ENCODE measurements around the gene RERE.

Gene RERE

DNA sequence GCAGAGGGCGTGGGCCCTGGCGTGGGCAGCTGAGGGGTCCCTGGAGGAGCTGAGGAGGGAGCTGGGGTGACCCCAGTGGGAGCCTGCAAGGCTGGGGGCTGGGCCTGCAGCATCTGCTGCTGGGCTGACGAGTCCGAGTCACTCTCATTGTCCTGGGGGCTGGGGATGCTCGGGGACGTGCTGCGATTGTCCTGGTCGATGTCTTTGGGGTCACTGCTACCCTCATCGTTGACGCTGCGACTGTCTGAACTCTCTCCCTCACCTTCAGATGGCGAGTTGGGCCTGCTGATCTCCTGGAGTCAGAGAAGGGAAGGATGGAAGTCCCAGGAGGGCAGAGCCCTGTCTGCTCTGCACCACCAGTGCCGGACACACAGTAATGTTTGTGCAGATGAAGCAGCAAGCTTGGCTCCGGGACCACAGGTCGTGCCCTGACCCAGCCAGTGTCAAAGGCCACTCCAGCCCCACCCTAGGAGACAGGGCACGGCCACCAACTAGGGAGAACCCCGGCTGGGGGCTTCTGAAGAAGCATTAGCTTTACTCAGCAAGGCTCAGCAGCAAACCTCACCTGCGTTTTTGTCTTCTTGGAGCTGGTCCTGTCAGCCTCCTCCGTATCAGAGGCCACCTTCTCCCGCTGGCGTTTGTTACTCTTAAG lies 456.1 kb downstream of the RERE start:
- Histone ChIP-seq H3K9me3 (ENCODE audit: low read length) (no peaks in the 10 kb centered on the region), H3K4me1 (ENCODE audit: insufficient read depth, low read length) (no peaks in the 10 kb centered on the region), H3K27me3 (ENCODE audit: insufficient read depth, low read length) (no peaks in the 10 kb centered on the region), H3K36me3 (ENCODE audit: insufficient read depth, low read length) (peaks cover 92% of the 10 kb centered on the region), H3K4me3 (ENCODE audit: low read length) (no peak overlapping the region), H2AFZ (ENCODE audit: low read depth, low read length) (no peak overlapping the region)

DNA sequence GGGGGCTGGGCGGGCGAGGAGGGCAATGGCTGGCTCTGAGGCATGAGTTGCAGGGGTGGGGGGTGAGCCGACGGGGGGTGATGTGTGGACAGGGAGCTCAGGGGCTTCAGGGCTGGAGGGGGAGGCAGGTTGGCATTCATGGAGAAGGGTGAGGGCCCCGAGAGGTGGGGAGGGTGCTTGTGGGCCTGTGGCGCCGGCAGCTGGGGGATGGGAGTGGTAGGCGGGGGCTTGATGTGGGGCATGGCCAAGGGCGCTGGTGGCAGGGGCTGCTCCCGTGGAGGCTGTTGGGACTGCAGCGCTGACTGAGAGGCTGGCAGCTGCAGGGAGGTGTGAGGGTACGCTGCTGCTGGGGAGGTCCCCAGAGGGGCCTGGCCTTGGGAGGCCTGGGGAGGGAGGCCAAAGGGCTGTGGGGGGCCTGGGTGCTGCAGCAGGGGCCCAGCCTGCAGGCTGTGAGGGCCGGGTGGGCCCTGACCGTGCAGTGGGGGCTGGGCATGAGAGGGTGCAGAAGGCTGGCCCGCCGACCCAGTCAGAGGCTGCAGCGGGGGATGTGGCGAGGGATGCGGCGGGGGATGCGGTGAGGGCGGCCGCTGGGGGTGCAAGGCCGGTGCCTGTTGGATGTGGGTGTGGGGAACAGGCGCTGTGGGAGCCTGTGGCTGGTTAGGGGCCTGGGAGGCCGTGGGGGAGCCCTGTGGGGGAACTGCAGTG lies 456.8 kb downstream of the RERE start:
- no peaks in the 10 kb centered on the region for H3K9me3 ChIP-seq (ENCODE audit: low read length)
- no peaks in the 10 kb centered on the region for H3K4me1 ChIP-seq (ENCODE audit: insufficient read depth, low read length)
- H2AFZ ChIP-seq (ENCODE audit: low read depth, low read length), result no peak overlapping the region
- H3K27me3 ChIP-seq (ENCODE audit: insufficient read depth, low read length), result no peaks in the 10 kb centered on the region
- H3K4me3 ChIP-seq (ENCODE audit: low read length), result no peak overlapping the region
- H3K36me3 ChIP-seq (ENCODE audit: insufficient read depth, low read length), result peaks cover 92% of the 10 kb centered on the region

DNA sequence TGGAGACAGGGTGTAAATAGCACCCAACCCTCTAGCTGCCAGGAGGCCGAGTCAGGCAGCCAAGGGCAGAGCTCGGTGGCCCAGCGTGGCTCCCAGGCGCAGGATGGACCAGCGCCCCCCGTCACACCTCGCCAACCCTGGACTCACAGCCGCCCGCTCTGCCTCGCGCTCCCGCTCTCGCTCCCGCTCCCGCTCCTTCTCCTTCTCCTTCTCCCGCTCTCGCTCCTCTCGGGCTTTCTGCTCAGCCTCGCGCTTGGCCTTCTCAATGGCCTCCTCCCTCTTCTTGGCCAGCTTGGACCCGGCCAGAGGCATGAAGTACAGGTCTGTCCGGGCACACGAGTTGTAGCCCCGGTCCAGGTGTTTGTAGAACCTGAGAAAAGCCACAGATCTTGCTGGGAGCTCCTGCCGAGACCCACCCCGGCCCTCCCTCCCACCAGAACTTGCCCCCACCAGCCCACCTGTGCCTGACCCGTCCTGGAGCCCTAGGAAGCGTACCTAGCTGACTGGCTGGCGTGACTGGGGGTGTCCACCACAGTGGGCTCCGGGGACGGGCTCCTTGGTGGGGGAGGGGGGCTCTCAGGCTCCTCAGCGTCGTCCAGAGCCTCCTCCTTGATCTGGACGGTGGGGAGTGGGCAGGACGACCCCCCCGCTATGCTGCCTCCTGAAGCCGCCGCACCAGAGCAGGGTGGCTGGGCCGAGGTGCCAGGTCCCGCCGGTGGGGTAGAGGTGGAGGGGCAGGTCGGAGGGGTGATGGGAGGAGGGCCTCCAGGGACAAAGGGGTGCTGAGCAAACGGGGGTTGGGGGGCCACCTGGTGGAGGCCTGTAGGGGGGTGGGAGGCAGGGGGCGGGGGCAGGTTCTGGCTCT lies 457.6 kb downstream of the RERE start:
- H3K4me3 ChIP-seq (ENCODE audit: low read length), result no peak overlapping the region
- no peaks in the 10 kb centered on the region for H3K27me3 ChIP-seq (ENCODE audit: insufficient read depth, low read length)
- H3K9me3 ChIP-seq (ENCODE audit: low read length), result no peaks in the 10 kb centered on the region
- H3K36me3 ChIP-seq (ENCODE audit: insufficient read depth, low read length), result peaks cover 92% of the 10 kb centered on the region
- no peak overlapping the region for H2AFZ ChIP-seq (ENCODE audit: low read depth, low read length)
- no peaks in the 10 kb centered on the region for H3K4me1 ChIP-seq (ENCODE audit: insufficient read depth, low read length)

DNA sequence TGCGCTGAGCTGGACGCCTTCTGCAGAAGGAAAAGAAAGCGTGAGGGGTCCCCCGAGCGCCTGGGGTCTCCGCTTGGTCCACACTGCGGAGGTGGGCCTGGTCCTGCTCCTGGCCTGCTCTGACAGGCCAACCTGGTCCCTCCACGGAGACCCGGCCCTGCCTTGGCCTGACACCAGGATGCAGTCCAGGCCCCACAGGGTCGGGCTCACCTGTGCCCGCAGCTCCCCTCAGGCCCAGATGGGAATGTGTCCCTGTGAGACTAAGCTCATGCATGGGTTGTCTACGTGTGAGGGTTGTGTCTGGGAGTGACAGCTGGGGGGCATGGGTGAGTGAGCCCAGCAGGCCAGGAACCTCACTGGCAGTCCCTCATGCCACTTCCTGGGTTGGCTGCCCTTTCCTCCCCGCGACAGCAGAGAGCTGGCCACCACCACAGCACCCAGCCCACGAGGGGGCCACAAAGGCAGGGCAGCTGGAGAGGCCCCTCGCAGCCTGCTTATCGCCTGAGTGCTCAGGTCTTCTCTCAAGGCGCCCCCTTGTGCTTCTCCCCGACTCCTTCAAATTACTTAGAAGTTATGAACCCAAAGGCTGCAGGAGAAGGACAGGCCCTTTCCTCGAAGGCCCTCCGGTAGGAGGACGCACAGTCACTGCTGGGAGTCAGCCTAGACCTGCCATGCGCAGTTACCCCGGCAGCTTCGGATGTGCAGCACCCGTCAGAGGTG lies 458.4 kb downstream of the RERE start:
- Histone ChIP-seq H3K36me3 (ENCODE audit: insufficient read depth, low read length) (peaks cover 87% of the 10 kb centered on the region), H3K27me3 (ENCODE audit: insufficient read depth, low read length) (no peaks in the 10 kb centered on the region), H3K9me3 (ENCODE audit: low read length) (no peaks in the 10 kb centered on the region), H2AFZ (ENCODE audit: low read depth, low read length) (no peak overlapping the region), H3K4me1 (ENCODE audit: insufficient read depth, low read length) (no peaks in the 10 kb centered on the region), H3K4me3 (ENCODE audit: low read length) (no peak overlapping the region)

DNA sequence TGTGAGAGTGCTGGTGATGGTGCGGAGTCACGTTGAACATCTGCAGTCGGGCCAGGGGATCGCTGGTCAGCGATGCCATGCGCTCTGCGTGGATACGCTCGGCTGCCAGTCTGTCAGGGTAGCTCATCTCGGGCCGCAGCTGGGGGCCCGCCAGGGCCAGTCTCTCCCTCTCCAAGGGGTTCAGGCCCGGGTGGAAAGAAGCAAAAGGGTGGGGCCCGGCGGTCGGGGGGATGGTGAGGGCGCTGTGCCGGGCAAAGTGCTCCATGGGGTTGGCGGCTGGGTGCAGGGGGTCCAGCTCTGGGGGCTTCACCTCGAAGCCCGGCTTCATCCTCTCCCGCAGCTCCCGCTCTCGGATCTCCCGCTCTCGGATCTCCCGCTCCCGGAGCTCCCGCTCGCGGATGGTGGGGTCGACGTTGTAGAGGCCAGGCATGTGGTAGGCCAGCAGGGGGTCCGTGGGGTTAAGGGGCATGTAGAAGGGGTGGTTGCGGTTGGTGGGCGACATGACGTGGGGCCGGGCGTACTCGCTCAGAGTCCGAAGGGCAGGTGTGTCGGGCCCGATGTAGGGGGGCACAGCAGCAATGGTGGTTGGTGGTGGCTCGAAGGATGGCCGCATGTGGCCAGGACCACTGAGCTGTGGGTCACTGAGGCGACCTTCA lies 459.1 kb downstream of the RERE start:
- H3K36me3 ChIP-seq (ENCODE audit: insufficient read depth, low read length), result peaks cover 87% of the 10 kb centered on the region
- H3K9me3 ChIP-seq (ENCODE audit: low read length), result no peaks in the 10 kb centered on the region
- no peaks in the 10 kb centered on the region for H3K27me3 ChIP-seq (ENCODE audit: insufficient read depth, low read length)
- no peak overlapping the region for H3K4me3 ChIP-seq (ENCODE audit: low read length)
- H2AFZ ChIP-seq (ENCODE audit: low read depth, low read length), result no peak overlapping the region
- no peaks in the 10 kb centered on the region for H3K4me1 ChIP-seq (ENCODE audit: insufficient read depth, low read length)

DNA sequence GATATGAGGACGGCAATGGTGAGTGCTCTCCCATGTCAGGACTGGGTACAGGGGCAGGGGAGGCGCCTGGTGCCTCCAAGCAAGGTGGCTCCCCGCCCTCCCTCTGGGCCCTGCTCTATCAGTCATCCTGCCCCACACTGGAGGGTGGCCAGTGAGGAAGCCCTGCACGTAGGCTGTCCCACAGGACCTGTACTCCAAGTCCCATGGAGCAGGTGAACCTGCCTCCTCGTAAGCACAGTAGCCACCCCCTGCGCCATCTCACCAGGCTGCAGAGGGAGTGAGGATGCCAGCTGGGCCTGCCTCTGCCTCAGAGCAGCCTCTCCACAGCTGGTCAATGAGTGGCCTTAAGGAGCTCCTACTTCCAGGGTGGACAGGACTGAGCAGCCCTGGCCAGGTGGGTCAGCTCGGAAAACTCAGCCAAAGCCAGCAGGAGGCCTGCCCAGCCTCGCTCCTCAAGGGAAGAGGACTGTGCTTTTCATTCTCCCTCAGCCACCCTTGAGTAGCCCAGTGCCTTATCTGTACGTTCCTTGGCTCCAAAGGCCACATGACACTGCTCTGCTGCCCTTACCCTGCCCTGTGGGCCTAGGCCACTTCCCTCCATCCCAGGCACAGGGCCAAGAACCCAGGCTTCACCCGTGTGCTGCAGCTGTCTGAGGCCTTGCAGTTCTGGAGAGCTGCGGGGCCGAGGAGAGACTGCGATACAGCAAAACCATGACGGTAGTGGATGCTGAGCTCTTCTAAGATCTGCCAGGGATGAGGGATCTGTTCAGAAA lies 459.9 kb downstream of the RERE start:
- Histone ChIP-seq H3K4me1 (ENCODE audit: insufficient read depth, low read length) (no peaks in the 10 kb centered on the region), H3K36me3 (ENCODE audit: insufficient read depth, low read length) (peaks cover 88% of the 10 kb centered on the region), H3K9me3 (ENCODE audit: low read length) (no peaks in the 10 kb centered on the region), H2AFZ (ENCODE audit: low read depth, low read length) (no peak overlapping the region), H3K27me3 (ENCODE audit: insufficient read depth, low read length) (no peaks in the 10 kb centered on the region), H3K4me3 (ENCODE audit: low read length) (no peak overlapping the region)

DNA sequence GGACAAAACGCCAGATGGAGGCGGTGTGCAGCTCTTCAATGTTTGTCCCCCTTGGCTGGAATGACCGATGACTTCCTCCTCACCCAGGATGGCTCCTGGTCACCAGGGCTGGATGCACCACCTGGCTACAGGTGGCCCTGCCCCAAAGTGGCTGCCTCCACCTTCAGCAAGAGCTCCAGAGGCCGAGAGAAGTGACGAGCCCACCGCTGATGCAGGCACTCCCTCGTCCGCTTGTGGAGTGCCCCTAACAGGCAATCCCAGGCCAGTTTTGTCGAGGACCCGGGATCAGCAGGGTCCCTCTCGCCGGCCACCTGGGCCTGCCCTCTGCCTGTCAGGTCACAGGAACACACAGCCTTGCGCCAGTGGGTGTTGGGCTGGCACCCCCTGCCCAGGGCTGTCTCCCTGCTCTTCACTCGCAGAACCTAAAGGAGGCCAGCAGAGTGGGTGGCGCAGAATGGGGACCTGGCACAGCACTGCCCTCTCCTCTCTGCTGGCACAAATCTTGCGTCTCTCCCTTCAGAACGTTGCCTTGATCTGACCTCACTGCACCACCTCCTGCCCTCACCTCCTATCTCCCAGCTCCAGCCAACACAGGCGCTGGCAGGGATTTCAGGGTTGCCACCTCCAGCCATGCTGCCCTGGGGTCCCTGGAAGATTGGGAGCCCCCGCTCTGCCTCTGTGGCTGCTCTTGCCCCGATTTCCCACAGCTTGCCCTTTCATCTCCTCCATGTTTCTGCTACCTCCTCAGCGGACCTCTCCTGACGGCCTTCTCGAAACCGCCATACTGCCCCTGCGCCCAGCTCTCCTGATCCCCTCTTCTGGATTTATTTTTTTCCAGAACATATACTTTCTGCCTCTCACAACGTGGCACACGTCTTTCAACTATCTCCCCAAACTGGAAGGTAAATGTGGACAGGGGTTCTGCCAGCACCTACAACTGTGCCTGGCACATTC lies 460.9 kb downstream of the RERE start:
- no peaks in the 10 kb centered on the region for H3K27me3 ChIP-seq (ENCODE audit: insufficient read depth, low read length)
- H3K36me3 ChIP-seq (ENCODE audit: insufficient read depth, low read length), result peaks cover 82% of the 10 kb centered on the region
- no peak overlapping the region for H3K4me3 ChIP-seq (ENCODE audit: low read length)

DNA sequence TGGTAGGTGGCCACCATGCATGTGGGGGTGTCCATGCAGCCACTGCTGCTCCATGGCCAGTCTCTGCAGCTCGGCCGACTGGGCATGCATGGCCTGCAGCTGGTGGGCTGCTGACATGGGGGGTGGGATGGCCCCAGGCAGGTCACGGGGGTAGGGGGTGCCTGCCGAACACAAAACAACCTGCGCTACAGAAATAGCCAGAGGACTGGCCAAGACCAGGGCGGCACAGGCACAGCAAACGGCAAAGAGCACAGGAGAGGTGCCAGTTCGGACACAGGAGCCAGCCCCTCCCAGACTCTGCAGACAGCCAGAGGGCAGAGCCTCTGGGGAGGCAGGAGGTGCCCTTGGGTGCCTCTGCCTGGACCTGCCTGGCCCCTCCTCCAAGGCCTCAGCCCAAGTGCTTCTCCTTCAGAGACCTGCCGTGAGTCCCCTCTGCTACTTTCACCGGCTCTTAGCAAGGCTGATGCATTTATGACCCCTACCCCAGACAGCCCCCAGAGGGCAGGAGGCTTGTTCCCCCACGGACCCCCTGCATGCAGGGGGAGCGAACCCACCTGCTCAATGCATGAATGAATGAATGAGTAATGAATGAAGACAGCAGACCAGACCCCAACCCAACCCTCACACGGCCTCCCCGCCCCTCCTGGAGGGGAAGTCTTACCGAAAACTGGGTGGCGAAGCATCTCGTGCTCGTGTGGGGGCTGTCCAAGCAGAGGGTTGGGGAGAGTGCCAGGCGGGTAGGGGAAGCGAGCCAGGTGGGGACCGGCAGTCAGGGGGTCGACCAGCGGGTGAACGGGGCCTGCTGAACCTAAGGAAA lies 461.8 kb downstream of the RERE start:
- Histone ChIP-seq H3K9me3 (ENCODE audit: low read length) (no peaks in the 10 kb centered on the region), H3K4me1 (ENCODE audit: insufficient read depth, low read length) (no peaks in the 10 kb centered on the region), H3K36me3 (ENCODE audit: insufficient read depth, low read length) (peaks cover 75% of the 10 kb centered on the region), H2AFZ (ENCODE audit: low read depth, low read length) (no peak overlapping the region), H3K4me3 (ENCODE audit: low read length) (no peak overlapping the region), H3K27me3 (ENCODE audit: insufficient read depth, low read length) (no peaks in the 10 kb centered on the region)

More for the DNA sequence above, 460.9 kb downstream of the RERE start:
- Histone ChIP-seq H3K9me3 (ENCODE audit: low read length) (no peaks in the 10 kb centered on the region), H3K4me1 (ENCODE audit: insufficient read depth, low read length) (no peaks in the 10 kb centered on the region), H2AFZ (ENCODE audit: low read depth, low read length) (no peak overlapping the region)

DNA sequence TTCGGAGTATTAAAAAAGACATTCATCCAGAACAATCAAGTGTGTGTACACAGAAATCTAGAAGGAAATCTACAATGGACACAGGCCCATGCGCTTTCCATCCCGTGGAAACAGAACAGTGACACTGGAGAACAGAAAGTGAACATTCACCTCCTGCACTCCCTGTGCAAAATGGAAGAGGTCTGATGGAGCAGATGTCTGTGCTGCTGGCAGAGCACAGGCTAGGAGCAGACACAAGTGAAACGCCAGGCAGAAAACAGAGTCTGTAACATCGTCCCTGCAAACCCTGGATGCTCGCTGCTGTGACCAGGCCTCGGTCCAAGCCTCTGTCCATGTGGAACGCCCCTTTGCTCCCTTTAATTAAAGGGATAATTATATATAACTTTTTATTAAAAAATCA lies 463.4 kb downstream of the RERE start:
- Histone ChIP-seq H2AFZ (ENCODE audit: low read depth, low read length) (no peak overlapping the region), H3K4me3 (ENCODE audit: low read length) (no peak overlapping the region), H3K9me3 (ENCODE audit: low read length) (no peaks in the 10 kb centered on the region), H3K4me1 (ENCODE audit: insufficient read depth, low read length) (no peaks in the 10 kb centered on the region), H3K27me3 (ENCODE audit: insufficient read depth, low read length) (no peaks in the 10 kb centered on the region), H3K36me3 (ENCODE audit: insufficient read depth, low read length) (peaks cover 62% of the 10 kb centered on the region)

DNA sequence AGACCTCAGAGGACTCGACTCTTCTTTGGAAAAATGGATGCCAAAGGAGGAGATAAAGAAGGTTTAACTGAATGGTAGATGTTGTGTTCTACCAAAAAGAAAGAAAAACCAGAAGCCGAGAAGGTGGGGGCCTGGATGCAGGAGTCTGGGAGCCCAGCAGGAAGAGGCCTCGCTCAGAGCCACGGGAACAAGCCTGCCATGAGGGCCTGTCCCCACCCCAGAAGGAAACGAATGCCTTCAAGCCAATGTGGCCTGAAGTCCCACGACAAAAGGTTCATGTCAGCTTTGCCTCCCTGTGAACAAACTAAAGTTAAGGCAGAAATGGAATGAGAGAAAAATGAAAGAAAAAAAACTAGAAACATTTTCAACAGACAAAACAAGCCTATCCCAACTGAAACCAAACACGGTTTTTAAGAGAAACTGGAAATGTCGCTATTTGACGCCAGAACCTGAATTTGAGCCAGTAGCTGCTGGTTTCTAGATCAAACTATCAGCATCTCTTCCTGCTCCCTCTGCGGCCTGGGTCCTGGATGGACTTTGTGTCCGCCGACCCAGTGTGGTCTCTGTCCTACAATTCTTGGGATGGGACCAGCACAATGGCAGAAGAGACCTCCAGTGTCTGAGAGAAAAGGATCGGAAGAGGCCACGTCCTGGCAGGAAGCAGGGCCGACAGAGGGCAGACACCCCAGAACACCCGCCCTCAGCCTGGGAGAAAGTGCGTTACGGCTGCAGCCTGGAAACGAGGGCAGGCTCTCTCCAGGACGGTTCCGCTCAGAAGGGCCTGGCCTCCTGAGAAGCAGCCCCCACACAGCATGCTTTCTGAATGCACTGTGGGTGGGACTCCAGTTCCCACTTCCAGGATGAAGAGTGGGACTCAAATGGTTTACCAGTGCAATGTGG lies 464.3 kb downstream of the RERE start:
- no peak overlapping the region for H2AFZ ChIP-seq (ENCODE audit: low read depth, low read length)
- H3K36me3 ChIP-seq (ENCODE audit: insufficient read depth, low read length), result peaks cover 53% of the 10 kb centered on the region
- no peaks in the 10 kb centered on the region for H3K9me3 ChIP-seq (ENCODE audit: low read length)
- no peaks in the 10 kb centered on the region for H3K27me3 ChIP-seq (ENCODE audit: insufficient read depth, low read length)
- H3K4me1 ChIP-seq (ENCODE audit: insufficient read depth, low read length), result no peaks in the 10 kb centered on the region
- H3K4me3 ChIP-seq (ENCODE audit: low read length), result no peak overlapping the region

Data from neuron (in vitro differentiated cells).